Measurements from ENCODE around the gene MSH3. TPM values are rescaled to one million over a fixed set of nuclear protein-coding genes. Genes with fewer than 3 reads are reported as not detected.
"Not testable (repeated sequence)": the region's sequence is repeated elsewhere in the genome, so short reads cannot be mapped to it uniquely, and the experiment has no call there.

Gene MSH3
- total and polyA plus RNA-seq, 8 donors: 2.3 to 25.5 (median 9.9) TPM

DNA sequence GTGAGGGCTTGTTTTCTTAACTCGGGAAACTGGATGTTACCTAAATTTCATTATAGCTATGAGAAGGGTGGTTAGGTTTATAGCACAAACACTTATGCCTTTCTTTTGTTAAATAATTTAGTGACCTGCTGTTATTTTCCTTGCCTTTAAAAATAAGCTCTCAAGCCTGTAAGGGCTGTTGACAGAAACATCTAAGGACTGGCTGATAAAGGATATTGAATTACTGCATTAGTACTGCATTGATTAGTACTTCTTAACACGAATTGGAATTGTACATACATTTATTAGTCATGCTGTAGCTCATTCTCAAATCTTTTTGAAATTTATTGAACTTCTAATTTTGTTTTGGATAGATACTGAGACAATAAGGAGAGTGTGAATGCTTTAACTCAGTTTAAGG is 85.4 kb downstream of the MSH3 start:
- H3K36me3 ChIP-seq: peaks cover 0 to 27% (median 22%) of the 10 kb centered on the region in 4 donors
- H3K4me3 ChIP-seq: no peak overlapping the region
- no peaks in the 10 kb centered on the region for H3K9me3 ChIP-seq
- intact Hi-C loops (cut with DNase I; ENCODE audit: low total_unique reads): no loop called here
- H3K27ac ChIP-seq: no peak overlapping the region
- H3K27me3 ChIP-seq: no peaks in the 10 kb centered on the region
- TF ChIP-seq POLR2AphosphoS5 (IDR thresholded peaks at IDR 0.05) (no peak), POLR2A (IDR thresholded peaks at IDR 0.05) (no peak), EP300 (IDR thresholded peaks at IDR 0.05) (no peak)
- TF ChIP-seq, protein P1, sequence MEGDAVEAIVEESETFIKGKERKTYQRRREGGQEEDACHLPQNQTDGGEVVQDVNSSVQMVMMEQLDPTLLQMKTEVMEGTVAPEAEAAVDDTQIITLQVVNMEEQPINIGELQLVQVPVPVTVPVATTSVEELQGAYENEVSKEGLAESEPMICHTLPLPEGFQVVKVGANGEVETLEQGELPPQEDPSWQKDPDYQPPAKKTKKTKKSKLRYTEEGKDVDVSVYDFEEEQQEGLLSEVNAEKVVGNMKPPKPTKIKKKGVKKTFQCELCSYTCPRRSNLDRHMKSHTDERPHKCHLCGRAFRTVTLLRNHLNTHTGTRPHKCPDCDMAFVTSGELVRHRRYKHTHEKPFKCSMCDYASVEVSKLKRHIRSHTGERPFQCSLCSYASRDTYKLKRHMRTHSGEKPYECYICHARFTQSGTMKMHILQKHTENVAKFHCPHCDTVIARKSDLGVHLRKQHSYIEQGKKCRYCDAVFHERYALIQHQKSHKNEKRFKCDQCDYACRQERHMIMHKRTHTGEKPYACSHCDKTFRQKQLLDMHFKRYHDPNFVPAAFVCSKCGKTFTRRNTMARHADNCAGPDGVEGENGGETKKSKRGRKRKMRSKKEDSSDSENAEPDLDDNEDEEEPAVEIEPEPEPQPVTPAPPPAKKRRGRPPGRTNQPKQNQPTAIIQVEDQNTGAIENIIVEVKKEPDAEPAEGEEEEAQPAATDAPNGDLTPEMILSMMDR (IDR thresholded peaks at IDR 0.05): no peak
- no peak for DNase-seq
- WGBS, 5 donors: 76 to 86% (median 79%) methylated on average over 2 of the region's 2 CpGs
- H3K4me1 ChIP-seq: no peaks in the 10 kb centered on the region

DNA sequence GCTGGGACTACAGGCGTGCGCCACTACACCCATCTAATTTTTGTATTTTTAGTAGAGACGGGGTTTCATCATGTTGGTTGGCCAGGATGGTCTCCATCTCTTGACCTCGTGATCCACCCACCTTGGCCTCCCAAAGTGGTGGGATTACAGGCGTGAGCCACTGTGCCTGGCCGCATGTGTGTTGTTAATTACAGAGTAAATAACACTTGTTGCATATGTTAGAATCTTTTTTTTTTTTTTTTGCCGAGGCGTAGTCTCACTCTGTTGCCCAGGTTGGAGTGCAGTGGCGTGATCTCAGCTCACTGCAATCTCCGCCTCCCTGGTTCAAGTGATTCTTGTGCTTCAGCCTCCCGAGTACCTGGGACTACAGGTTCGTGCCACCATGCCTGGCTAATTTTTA is 86.0 kb downstream of the MSH3 start:
- H3K4me3 ChIP-seq; H3K4me1 ChIP-seq; DNase-seq; H3K27ac ChIP-seq; intact Hi-C loops (cut with DNase I; ENCODE audit: low total_unique reads); H3K9me3 ChIP-seq; H3K27me3 ChIP-seq: not testable (repeated sequence)
- WGBS, 5 donors: 94 to 99% (median 97%) methylated on average over 12 of the region's 12 CpGs
- peaks cover 0 to 33% (median 28%) of the 10 kb centered on the region in 4 donors for H3K36me3 ChIP-seq

DNA sequence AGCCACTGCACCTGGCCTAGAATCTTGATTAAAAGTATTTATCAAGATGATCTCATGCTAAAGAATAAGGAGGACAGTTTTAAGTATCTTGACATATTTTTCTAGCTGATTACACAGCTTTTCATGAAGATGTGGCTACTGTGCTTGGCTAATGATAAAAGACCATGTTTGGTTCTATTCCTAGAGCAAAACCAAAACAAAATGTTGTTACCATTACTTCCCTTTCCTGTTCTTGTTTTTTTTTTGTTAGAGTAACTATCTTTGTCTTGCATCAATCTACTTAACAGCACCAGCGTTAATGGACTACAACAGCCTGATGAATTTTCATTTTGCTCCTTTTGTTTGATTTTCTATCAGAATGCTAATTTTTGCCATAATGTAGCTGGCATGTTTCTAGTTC is 86.5 kb downstream of the MSH3 start:
- H3K27ac ChIP-seq: no peak overlapping the region
- WGBS, 5 donors: 71 to 85% (median 78%) methylated on average over 1 of the region's 1 CpG

DNA sequence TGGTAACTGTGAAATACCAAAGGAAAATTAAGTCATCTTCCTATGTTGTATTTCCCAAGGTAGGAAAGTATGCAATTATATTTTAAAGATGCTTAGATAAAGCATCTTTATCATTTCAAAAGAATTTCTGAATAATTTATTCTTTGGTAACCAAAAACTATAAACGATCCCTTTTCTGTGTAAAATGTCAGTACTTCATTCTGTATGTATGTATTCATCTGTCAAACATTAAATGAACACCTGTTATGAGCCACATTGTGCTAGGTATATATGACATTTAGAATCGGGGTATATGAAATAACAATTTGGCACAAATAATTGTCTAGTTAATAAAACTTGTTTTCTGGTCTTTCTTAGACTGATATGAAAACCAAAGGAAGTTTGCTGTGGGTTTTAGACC is 89.7 kb downstream of the MSH3 start:
- intact Hi-C loops (cut with DNase I; ENCODE audit: low total_unique reads): no loop called here
- no peak overlapping the region for H3K27ac ChIP-seq
- TF ChIP-seq POLR2A (IDR thresholded peaks at IDR 0.05) (no peak), EP300 (IDR thresholded peaks at IDR 0.05) (no peak), POLR2AphosphoS5 (IDR thresholded peaks at IDR 0.05) (no peak)
- TF ChIP-seq, protein P1 (IDR thresholded peaks at IDR 0.05): no peak
- peaks cover 3 to 61% (median 56%) of the 10 kb centered on the region in 4 donors for H3K36me3 ChIP-seq
- WGBS, 5 donors: 88 to 95% (median 93%) methylated on average over 2 of the region's 2 CpGs
- no peak for DNase-seq
- no peaks in the 10 kb centered on the region for H3K9me3 ChIP-seq
- no peaks in the 10 kb centered on the region for H3K4me1 ChIP-seq
- H3K27me3 ChIP-seq: no peaks in the 10 kb centered on the region
- H3K4me3 ChIP-seq: no peak overlapping the region

More for the DNA sequence above, 86.5 kb downstream of the MSH3 start:
- DNase-seq: no peak
- Histone ChIP-seq H3K9me3 (no peaks in the 10 kb centered on the region), H3K4me1 (no peaks in the 10 kb centered on the region), H3K4me3 (no peak overlapping the region), H3K36me3 (peaks cover 1 to 38% (median 33%) of the 10 kb centered on the region in 4 donors), H3K27me3 (no peaks in the 10 kb centered on the region)
- intact Hi-C loops (cut with DNase I; ENCODE audit: low total_unique reads): no loop called here
- TF ChIP-seq POLR2AphosphoS5 (IDR thresholded peaks at IDR 0.05): no peak
- no peak for TF ChIP-seq POLR2A (IDR thresholded peaks at IDR 0.05)
- TF ChIP-seq EP300 (IDR thresholded peaks at IDR 0.05): no peak
- TF ChIP-seq, protein P1 (IDR thresholded peaks at IDR 0.05): no peak

DNA sequence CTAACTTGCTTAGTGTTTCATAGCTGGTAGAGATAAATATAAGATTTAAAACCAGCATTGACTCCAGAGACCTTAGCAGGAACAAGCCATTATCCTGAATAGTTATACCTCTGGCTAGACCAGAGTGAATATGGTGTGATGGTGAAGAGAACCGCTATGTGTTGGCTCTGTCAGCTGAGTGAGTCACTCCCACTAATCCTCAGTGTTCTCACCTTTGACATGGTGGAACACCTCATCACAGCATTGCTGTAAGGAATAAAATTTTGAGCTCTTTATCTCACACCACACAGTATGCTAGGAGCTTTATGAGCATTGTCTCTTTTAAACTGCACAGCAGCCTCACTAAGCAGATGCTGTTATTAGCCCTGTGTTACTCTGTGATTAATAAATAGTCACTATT is 91.0 kb downstream of the MSH3 start:
- no peaks in the 10 kb centered on the region for H3K27me3 ChIP-seq
- H3K36me3 ChIP-seq: peaks cover 3 to 68% (median 59%) of the 10 kb centered on the region in 4 donors
- H3K9me3 ChIP-seq: no peaks in the 10 kb centered on the region
- H3K4me3 ChIP-seq: no peak overlapping the region
- H3K4me1 ChIP-seq: peaks cover 0 to under 1% (median 0%) of the 10 kb centered on the region in 4 donors
- 86 to 98% (median 91%) methylated on average over 1 of the region's 1 CpG for WGBS, 5 donors
- DNase-seq: no peak
- TF ChIP-seq, protein P1 (IDR thresholded peaks at IDR 0.05): no peak
- TF ChIP-seq POLR2AphosphoS5 (IDR thresholded peaks at IDR 0.05) (no peak), POLR2A (IDR thresholded peaks at IDR 0.05) (no peak), EP300 (IDR thresholded peaks at IDR 0.05) (no peak)
- H3K27ac ChIP-seq: no peak overlapping the region
- intact Hi-C loops (cut with DNase I; ENCODE audit: low total_unique reads): no loop called here

All from stomach (tissue), 9 donors.